GM18505 (cell line): ENCODE data around the gene OR10G4.
"Not testable (repeated sequence)": the region's sequence is repeated elsewhere in the genome, so short reads cannot be mapped to it uniquely, and the experiment has no call there.

Experiments
- ATAC-seq: cut with Tn5 transposase; IDR thresholded peaks from one replicate; pipeline ENCODE4 v1.9.1; 2021; ENCODE audit not compliant: unreplicated experiment
- POLR2A ChIP-seq: IDR thresholded peaks from 4 replicates; pipeline ENCODE4 v1.6.1; 2011; ENCODE audit warnings: borderline replicate concordance; ENCODE audit not compliant: insufficient read depth, insufficient read length; ENCODE audit errors: extremely low read depth

The OR10G4 gene

GRCh38 chr11:124012697-124013096 lies at the start of gene OR10G4:
Gene OR10G4 (plus strand): TSS chr11:124012997. CDS start chr11:124015575, 2,578 bp downstream.
- ATAC-seq, result no peak
- TF ChIP-seq POLR2A, result no peak

GRCh38 chr11:123973816-123974215 lies 39.0 kb upstream of the OR10G4 start:
- no peak for TF ChIP-seq POLR2A
- ATAC-seq, result no peak

- no peak for TF ChIP-seq POLR2A
- ATAC-seq, result no peak
Measured at GRCh38 chr11:123976770-123977560, 35.8 kb upstream of the OR10G4 start.

- ATAC-seq, result no peak
Measured at GRCh38 chr11:123977731-123978347, 35.0 kb upstream of the OR10G4 start, which contains the start of gene OR10S1. Gene OR10S1 (minus strand): TSS chr11:123977781. CDS start chr11:123977664, 117 bp downstream.

GRCh38 chr11:123979311-123979710 lies 33.5 kb upstream of the OR10G4 start:
- TF ChIP-seq POLR2A, result no peak
- no peak for ATAC-seq

More at GRCh38 chr11:123977731-123978347, 35.0 kb upstream of the OR10G4 start, which contains the start of gene OR10S1:
- TF ChIP-seq POLR2A, result no peak

- no peak for ATAC-seq
- no peak for TF ChIP-seq POLR2A
Measured at GRCh38 chr11:123995119-123995518, 17.7 kb upstream of the OR10G4 start, which contains the start of gene OR10G6. Gene OR10G6 (minus strand): TSS chr11:123995161. CDS start chr11:123995161, 0 bp downstream.

- not testable (repeated sequence) for ATAC-seq
Measured at GRCh38 chr11:124015837-124016236, 3.0 kb downstream of the OR10G4 start.

- no peak for ATAC-seq
Measured at GRCh38 chr11:124026498-124026897, 13.7 kb downstream of the OR10G4 start, which contains the start of gene OR10G8. Gene OR10G8 (plus strand): TSS chr11:124026798. CDS start chr11:124029623, 2,825 bp downstream.

GRCh38 chr11:124036666-124037065 lies 23.9 kb downstream of the OR10G4 start:
- no peak for ATAC-seq
- TF ChIP-seq POLR2A, result no peak

More at GRCh38 chr11:124026498-124026897, 13.7 kb downstream of the OR10G4 start, which contains the start of gene OR10G8:
- TF ChIP-seq POLR2A, result no peak

- ATAC-seq, result no peak
- TF ChIP-seq POLR2A, result no peak
Measured at GRCh38 chr11:124039557-124039956, 26.8 kb downstream of the OR10G4 start.

GRCh38 chr11:124041254-124041653 lies 28.5 kb downstream of the OR10G4 start, which contains the start of gene OR10G7:
Gene OR10G7 (minus strand): TSS chr11:124041325. CDS start chr11:124039001, 2,324 bp downstream.
- no peak for ATAC-seq
- no peak for TF ChIP-seq POLR2A

- TF ChIP-seq POLR2A, result no peak
- ATAC-seq, result no peak
Measured at GRCh38 chr11:124043420-124043819, 30.6 kb downstream of the OR10G4 start.

- TF ChIP-seq POLR2A, result no peak
- ATAC-seq, result no peak
Measured at GRCh38 chr11:124050748-124051147, 38.0 kb downstream of the OR10G4 start.

GRCh38 chr11:124052966-124053365 lies 40.2 kb downstream of the OR10G4 start:
- ATAC-seq, result no peak
- no peak for TF ChIP-seq POLR2A
